Lung (tissue), 12 donors: ENCODE data around the gene GFRA1. TPM values are rescaled to one million over a fixed set of nuclear protein-coding genes. Genes with fewer than 3 reads are reported as not detected.
A peak's percentile ranks its signal among the peaks of the same experiment; 100 is the strongest.

Experiments used
- ATAC-seq: fragments of 200-7000 bp; cut with Tn5 transposase; one replicate; pipeline ENCODE4 v1.9.1; 2020; ENCODE audit warnings: moderate number of reproducible peaks; ENCODE audit not compliant: insufficient read depth, low FRiP score
- DNase-seq, 3 donors: peaks; one replicate each; pipeline ENCODE4 v3.0.0-alpha.2; 2013 to 2017
- H3K27ac ChIP-seq, 2 donors: one replicate each; pipeline ENCODE4 v1.5.1; 2013; ENCODE audit warnings: mild to moderate bottlenecking in 2 of 2, moderate library complexity in 2 of 2, control low read depth in 1 of 2, inconsistent platforms in 1 of 2, low read depth in 1 of 2, low read length in 1 of 2
- H3K27me3 ChIP-seq, 3 donors: one replicate each; pipeline ENCODE4 v1.5.1; 2013; ENCODE audit warnings: low read length in 2 of 3; ENCODE audit not compliant: control insufficient read depth in 3 of 3, insufficient read depth in 3 of 3
- H3K36me3 ChIP-seq, 4 donors: one replicate each; pipeline ENCODE4 v1.5.1; 2013; ENCODE audit warnings: low read length in 4 of 4, mild to moderate bottlenecking in 1 of 4, moderate library complexity in 1 of 4; ENCODE audit not compliant: control insufficient read depth in 4 of 4, insufficient read depth in 4 of 4
- H3K4me1 ChIP-seq, 5 donors: one replicate each; pipeline ENCODE4 v1.5.1; 2013; ENCODE audit warnings: low read length in 5 of 5, mild to moderate bottlenecking in 2 of 5, moderate library complexity in 1 of 5; ENCODE audit not compliant: control insufficient read depth in 5 of 5, insufficient read depth in 5 of 5
- H3K4me3 ChIP-seq: one replicate; pipeline ENCODE4 v1.5.1; 2013; ENCODE audit warnings: mild to moderate bottlenecking, control low read depth, moderate library complexity
- H3K9ac ChIP-seq, 2 donors: one replicate each; pipeline ENCODE4 v1.5.1; 2013; ENCODE audit warnings: low read length in 2 of 2, control low read depth in 1 of 2; ENCODE audit not compliant: insufficient read depth in 1 of 2
- H3K9me3 ChIP-seq, 4 donors: one replicate each; pipeline ENCODE4 v1.5.1; 2013; ENCODE audit warnings: low read length in 3 of 4, mild to moderate bottlenecking in 1 of 4, moderate library complexity in 1 of 4; ENCODE audit not compliant: control insufficient read depth in 4 of 4, insufficient read depth in 3 of 4
- CTCF ChIP-seq: IDR thresholded peaks from 2 replicates; pipeline ENCODE4 v1.5.1; 2012; ENCODE audit warnings: mild to moderate bottlenecking; ENCODE audit errors: control extremely low read depth, extremely low read depth
- WGBS, 2 donors: extraction: QIAGEN DNeasy Blood & Tissue Kit; methylation state at CpG; one replicate each; pipeline ENCODE4 v1.1.7; 2013; 5-methylcytosine and 5-hydroxymethylcytosine counted together
- polyA plus RNA-seq, 2 donors: library from polyadenylated mRNA; stranded (reverse); fragments of 200-250 nt; gene quantifications; one replicate each; pipeline ENCODE4 v1.2.1, GENCODE V29; 2013
- total RNA-seq, 2 donors: library from RNA; depleted of rRNA in 1 of 2; stranded (reverse); fragments of >200 nt in 1 of 2; gene quantifications; one replicate each; pipeline ENCODE4 v1.2.1, GENCODE V29; 2014 to 2021
- donor health status: control.
- donor health status: control.
- donor health status: Bipolar disorder and iron deficiency.
- donor health status: healthy.
- donor health status: DM: yes; HTN: yes; CAD: no.

GFRA1 gene
- total and polyA plus RNA-seq, 4 donors: 0.51 to 30.4 (median 1.4) TPM

- DNase-seq (peak in 1 of 3 donors; percentile 27), ATAC-seq (no peak)
- no peaks in the 10 kb centered on the region for H3K36me3 ChIP-seq
- no peaks in the 10 kb centered on the region for H3K4me1 ChIP-seq
- H3K4me3 ChIP-seq: no peak overlapping the region
- H3K27ac ChIP-seq: no peak overlapping the region
- no peaks in the 10 kb centered on the region for H3K9me3 ChIP-seq
- 65 to 72% methylated on average over 2 of the region's 2 CpGs for WGBS, 2 donors
- H3K9ac ChIP-seq: no peak overlapping the region
- H3K27me3 ChIP-seq: no peaks in the 10 kb centered on the region
- TF ChIP-seq CTCF: no peak
Measured at GRCh38 chr10:116311706-116312490, 38.9 kb upstream of the GFRA1 start.

- no peak overlapping the region for H3K9ac ChIP-seq
- no peak for ATAC-seq
- TF ChIP-seq CTCF: no peak
Measured at GRCh38 chr10:116311016-116311415, 38.0 kb upstream of the GFRA1 start.

GRCh38 chr10:116307455-116307854, 34.4 kb upstream of the GFRA1 start:
- no peak for DNase-seq
- Histone ChIP-seq H3K9me3 (peaks cover 0 to 2% (median 0%) of the 10 kb centered on the region in 4 donors), H3K27me3 (no peaks in the 10 kb centered on the region), H3K27ac (no peak overlapping the region), H3K4me1 (no peaks in the 10 kb centered on the region), H3K4me3 (no peak overlapping the region), H3K9ac (no peak overlapping the region), H3K36me3 (no peaks in the 10 kb centered on the region)
- WGBS, 2 donors: 84% methylated on average over 4 of the region's 4 CpGs
- TF ChIP-seq CTCF: no peak
- ATAC-seq: no peak

More at GRCh38 chr10:116311016-116311415, 38.0 kb upstream of the GFRA1 start:
- H3K9me3 ChIP-seq: no peaks in the 10 kb centered on the region
- H3K36me3 ChIP-seq: no peaks in the 10 kb centered on the region
- no peak overlapping the region for H3K27ac ChIP-seq
- no peak for DNase-seq
- no peaks in the 10 kb centered on the region for H3K4me1 ChIP-seq
- 93% methylated on average over 5 of the region's 5 CpGs for WGBS, 2 donors
- no peaks in the 10 kb centered on the region for H3K27me3 ChIP-seq
- H3K4me3 ChIP-seq: no peak overlapping the region
